Cardiac fibroblast (primary cell): ENCODE measurements around the gene NGF.

ENCODE experiments used
- DNase-seq, 2 donors: peaks; one replicate each; pipeline versions ENCODE4 v3.0.0 to v3.0.0-alpha.2; 2010; ENCODE audit warnings: low read depth in 2 of 2
- H3K4me3 ChIP-seq, 2 donors: replicated peaks in 1 of 2; 1 replicate in 1 of 2; 2 replicates in 1 of 2; pipeline ENCODE4 v1.5.1; 2011; ENCODE audit warnings: low read depth in 2 of 2, low read length in 2 of 2, mild to moderate bottlenecking in 2 of 2, moderate library complexity in 1 of 2
- TF ChIP-seq, protein P1 (sequence below): IDR thresholded peaks from one replicate; pipeline ENCODE4 v1.5.1; 2011; ENCODE audit warnings: low read depth, mild to moderate bottlenecking, low read length, inconsistent platforms

Gene NGF

GRCh38 chr1:115277276-115277675 lies 60.8 kb downstream of the NGF start:
- peak; percentile 52 to 58 for DNase-seq
- no peak overlapping the region for H3K4me3 ChIP-seq
- TF ChIP-seq, protein P1, sequence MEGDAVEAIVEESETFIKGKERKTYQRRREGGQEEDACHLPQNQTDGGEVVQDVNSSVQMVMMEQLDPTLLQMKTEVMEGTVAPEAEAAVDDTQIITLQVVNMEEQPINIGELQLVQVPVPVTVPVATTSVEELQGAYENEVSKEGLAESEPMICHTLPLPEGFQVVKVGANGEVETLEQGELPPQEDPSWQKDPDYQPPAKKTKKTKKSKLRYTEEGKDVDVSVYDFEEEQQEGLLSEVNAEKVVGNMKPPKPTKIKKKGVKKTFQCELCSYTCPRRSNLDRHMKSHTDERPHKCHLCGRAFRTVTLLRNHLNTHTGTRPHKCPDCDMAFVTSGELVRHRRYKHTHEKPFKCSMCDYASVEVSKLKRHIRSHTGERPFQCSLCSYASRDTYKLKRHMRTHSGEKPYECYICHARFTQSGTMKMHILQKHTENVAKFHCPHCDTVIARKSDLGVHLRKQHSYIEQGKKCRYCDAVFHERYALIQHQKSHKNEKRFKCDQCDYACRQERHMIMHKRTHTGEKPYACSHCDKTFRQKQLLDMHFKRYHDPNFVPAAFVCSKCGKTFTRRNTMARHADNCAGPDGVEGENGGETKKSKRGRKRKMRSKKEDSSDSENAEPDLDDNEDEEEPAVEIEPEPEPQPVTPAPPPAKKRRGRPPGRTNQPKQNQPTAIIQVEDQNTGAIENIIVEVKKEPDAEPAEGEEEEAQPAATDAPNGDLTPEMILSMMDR = no peak

- TF ChIP-seq, protein P1 = peak; percentile 48
- DNase-seq = peak; percentile 22 to 48
- no peak overlapping the region for H3K4me3 ChIP-seq
These were observed 62.8 kb downstream of the NGF start for GRCh38 chr1:115275216-115275615.

DNA sequence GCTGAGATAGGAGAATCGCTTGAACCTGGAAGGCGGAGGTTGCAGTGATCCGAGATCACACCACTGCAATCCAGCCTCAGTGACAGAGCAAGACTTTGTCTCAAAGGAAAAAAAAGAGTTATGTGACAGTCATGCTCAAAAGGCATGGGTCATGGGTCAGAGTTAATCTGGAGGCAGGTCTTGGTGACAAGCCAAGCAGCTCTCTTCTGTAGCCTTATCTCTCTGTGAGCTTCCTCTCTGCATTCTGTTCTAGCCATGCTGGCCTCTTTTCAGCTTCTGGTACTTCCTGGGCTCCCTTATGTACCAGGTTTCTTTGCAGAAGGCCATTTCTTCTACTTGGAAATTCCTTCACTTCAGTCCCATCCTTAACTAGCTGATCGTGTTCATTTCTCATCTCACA lies 63.6 kb downstream of the NGF start:
- no peak overlapping the region for H3K4me3 ChIP-seq
- DNase-seq = peak in 1 of 2 donors; percentile 40
- TF ChIP-seq, protein P1 = no peak

DNA sequence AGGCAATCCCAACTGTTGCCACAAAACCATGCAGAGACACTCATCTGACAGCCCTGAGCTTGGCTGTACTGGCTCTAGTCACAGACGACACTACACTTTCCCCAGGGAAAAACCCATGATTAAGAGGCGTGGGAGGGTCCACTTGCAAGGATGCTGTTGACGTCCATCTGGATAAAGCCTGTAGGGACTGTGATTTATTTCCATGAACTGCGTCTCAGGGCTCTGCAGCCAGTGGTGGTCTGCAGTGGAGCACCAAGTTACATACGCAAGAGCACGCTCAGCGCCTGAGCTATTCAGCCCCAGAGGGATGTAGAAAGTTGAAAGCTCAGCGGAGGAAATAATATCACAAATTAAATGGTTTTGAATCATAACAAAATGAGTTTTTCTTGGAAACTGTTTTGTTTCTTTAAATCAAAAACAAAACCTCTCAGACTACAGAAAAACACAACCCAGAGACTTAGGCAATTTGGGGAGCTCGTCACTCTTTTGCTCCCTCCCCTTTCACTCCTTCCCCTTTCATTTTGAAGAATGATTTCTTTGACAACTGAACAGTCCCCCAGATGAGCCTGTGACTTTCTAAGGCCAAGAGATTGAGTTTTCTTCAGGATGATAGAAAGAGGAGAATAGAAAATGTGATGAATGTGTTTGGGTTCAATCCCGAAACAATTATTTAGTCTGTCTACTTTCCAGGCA lies 71.2 kb downstream of the NGF start:
- no peak overlapping the region for H3K4me3 ChIP-seq
- DNase-seq = peak; percentile 47 to 54
- TF ChIP-seq, protein P1 = no peak

- TF ChIP-seq, protein P1 = no peak
- no peak for DNase-seq
- H3K4me3 ChIP-seq = no peak overlapping the region
These were observed 73.0 kb downstream of the NGF start for GRCh38 chr1:115265099-115265498.

DNA sequence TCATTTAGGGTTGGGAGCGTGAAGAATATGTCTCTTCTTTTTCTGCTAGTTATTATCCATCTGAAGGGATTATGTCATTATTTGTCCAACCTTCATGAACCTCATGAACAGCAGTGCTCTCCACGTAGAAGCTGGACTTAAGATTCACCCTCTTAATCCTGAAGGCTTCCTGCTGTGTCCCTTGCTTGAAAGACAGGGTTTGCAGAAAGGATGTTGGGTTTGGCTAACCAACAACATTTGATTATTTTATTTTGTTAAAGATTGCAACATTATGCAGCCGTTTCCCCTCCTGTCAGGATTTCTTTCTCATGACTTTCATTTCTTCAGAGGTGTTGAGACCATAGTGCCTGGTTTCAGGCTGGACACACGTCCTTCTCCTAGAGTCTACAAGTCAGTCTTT lies 75.2 kb downstream of the NGF start:
- TF ChIP-seq, protein P1 = no peak
- peak; percentile 32 to 65 for DNase-seq
- no peak overlapping the region for H3K4me3 ChIP-seq

GRCh38 chr1:115261496-115261895 lies 76.6 kb downstream of the NGF start:
- TF ChIP-seq, protein P1 = no peak
- no peak overlapping the region for H3K4me3 ChIP-seq
- no peak for DNase-seq
